Mesendoderm (in vitro differentiated cells): ENCODE data around the gene CARD19.

Source experiments
- DNase-seq: peaks from one replicate; pipeline ENCODE4 v3.0.0; 2013
- H2AK5ac ChIP-seq: 2 replicates; pipeline ENCODE4 v1.6.1; 2013; ENCODE audit warnings: low read length, inconsistent platforms
- H2BK120ac ChIP-seq: 2 replicates; pipeline ENCODE4 v1.6.1; 2013; ENCODE audit warnings: low read depth, mild to moderate bottlenecking, low read length, moderate library complexity, mixed read lengths
- H2BK15ac ChIP-seq: replicated peaks from 2 replicates; pipeline ENCODE4 v1.6.1; 2013; ENCODE audit warnings: low read depth, mild to moderate bottlenecking, moderate library complexity
- H2BK5ac ChIP-seq: 2 replicates; pipeline ENCODE4 v1.6.1; 2013; ENCODE audit warnings: low read length, inconsistent platforms
- H3K18ac ChIP-seq: 2 replicates; pipeline ENCODE4 v1.6.1; 2013; ENCODE audit warnings: mild to moderate bottlenecking, low read length, mixed read lengths
- H3K23ac ChIP-seq: one replicate; pipeline ENCODE4 v1.6.1; 2013; ENCODE audit warnings: low read length
- H3K27ac ChIP-seq: 2 replicates; pipeline ENCODE4 v1.5.1; 2013; ENCODE audit warnings: low read depth, mild to moderate bottlenecking, inconsistent platforms, low read length, moderate library complexity
- H3K27me3 ChIP-seq: 2 replicates; pipeline ENCODE4 v1.6.1; 2013; ENCODE audit warnings: low read length, control low read depth, mild to moderate bottlenecking, inconsistent platforms; ENCODE audit not compliant: insufficient read depth, poor library complexity
- H3K36me3 ChIP-seq: 2 replicates; pipeline ENCODE4 v1.6.1; 2013; ENCODE audit warnings: low read length, inconsistent platforms; ENCODE audit not compliant: control insufficient read depth, insufficient read depth
- H3K4ac ChIP-seq: one replicate; pipeline ENCODE4 v1.6.1; 2013; ENCODE audit warnings: low read depth, mild to moderate bottlenecking, low read length, moderate library complexity
- H3K4me1 ChIP-seq: 2 replicates; pipeline ENCODE4 v1.6.1; 2013; ENCODE audit warnings: low read depth, low read length, inconsistent platforms; ENCODE audit not compliant: control insufficient read depth
- H3K4me2 ChIP-seq: 2 replicates; pipeline ENCODE4 v1.6.1; 2013; ENCODE audit warnings: low read length
- H3K4me3 ChIP-seq: 2 replicates; pipeline ENCODE4 v1.5.1; 2013; ENCODE audit warnings: mild to moderate bottlenecking, low read length
- H3K56ac ChIP-seq: one replicate; pipeline ENCODE4 v1.6.1; 2013; ENCODE audit warnings: low read length
- H3K79me1 ChIP-seq: 2 replicates; pipeline ENCODE4 v1.6.1; 2013; ENCODE audit warnings: low read length, inconsistent platforms
- H3K79me2 ChIP-seq: 2 replicates; pipeline ENCODE4 v1.6.1; 2013; ENCODE audit warnings: mild to moderate bottlenecking, low read length; ENCODE audit not compliant: control insufficient read depth, insufficient read depth
- H3K9ac ChIP-seq: 2 replicates; pipeline ENCODE4 v1.6.1; 2013; ENCODE audit warnings: low read length, inconsistent platforms
- H4K5ac ChIP-seq: one replicate; pipeline ENCODE4 v1.6.1; 2013; ENCODE audit warnings: low read length
- H4K8ac ChIP-seq: one replicate; pipeline ENCODE4 v1.6.1; 2013; ENCODE audit warnings: low read depth, mild to moderate bottlenecking, control low read depth, low read length, moderate library complexity
- WGBS: extraction: QIAGEN DNeasy Blood & Tissue Kit; methylation state at CpG from one replicate; pipeline ENCODE4 v1.1.7; 2013; ENCODE audit warnings: low lambda C conversion rate, missing lambda C conversion rate; ENCODE audit not compliant: insufficient coverage; ENCODE audit errors: extremely low coverage; 5-methylcytosine and 5-hydroxymethylcytosine counted together

CARD19 gene

DNA sequence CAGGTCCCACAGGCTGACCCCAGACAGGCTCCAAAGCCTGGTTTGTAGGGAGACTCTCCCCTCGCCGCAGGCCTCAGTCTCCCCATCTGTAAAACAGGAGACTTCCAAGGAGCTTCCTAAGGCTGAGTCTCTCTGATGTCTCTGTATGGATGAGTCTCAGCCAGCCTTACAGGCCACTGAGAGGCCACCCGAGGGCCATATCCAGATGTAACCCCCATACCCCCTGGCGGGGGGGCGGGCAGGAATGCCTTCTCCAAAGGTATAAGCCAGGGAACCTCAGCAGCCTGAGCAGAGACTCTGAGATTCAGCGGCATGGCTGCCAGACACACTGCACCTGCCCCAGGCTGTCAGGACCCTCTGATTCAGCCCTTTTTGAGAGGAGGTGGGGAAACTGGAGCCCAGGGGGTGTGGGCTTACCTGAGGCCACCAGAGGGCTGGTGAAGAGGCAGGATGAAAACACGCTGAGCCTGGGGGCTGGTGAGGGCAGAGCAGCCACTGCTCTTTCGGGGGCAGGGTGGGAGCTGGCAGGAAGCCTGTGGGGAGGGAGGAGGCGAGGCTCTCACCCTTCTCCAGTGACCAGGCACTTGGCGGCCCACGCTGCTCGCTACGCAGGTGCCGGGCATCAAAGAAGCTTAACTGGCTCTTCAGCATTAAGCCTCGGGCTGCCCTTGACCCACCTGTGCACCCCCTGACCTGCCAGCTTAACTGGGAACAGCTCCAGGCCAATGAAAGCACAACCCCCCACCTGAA lies 43.1 kb upstream of the CARD19 start:
- Histone ChIP-seq H3K56ac (no peak overlapping the region), H3K4me1 (peaks cover 2% of the 10 kb centered on the region), H3K4me3 (no peak overlapping the region), H3K4me2 (no peak overlapping the region), H3K79me1 (no peaks in the 10 kb centered on the region), H3K9ac (no peak overlapping the region), H3K36me3 (no peaks in the 10 kb centered on the region), H2AK5ac (no peak overlapping the region), H4K5ac (no peak overlapping the region), H3K27me3 (no peaks in the 10 kb centered on the region), H3K4ac (no peak overlapping the region), H3K18ac (no peak overlapping the region), H2BK15ac (no peak overlapping the region), H4K8ac (no peak overlapping the region), H2BK120ac (no peak overlapping the region), H3K27ac (no peak overlapping the region), H3K79me2 (no peaks in the 10 kb centered on the region), H2BK5ac (no peak overlapping the region), H3K23ac (no peak overlapping the region)
- no CpG with 5 or more reads among the region's 15 CpGs for WGBS
- peak; percentile 56 for DNase-seq

DNA sequence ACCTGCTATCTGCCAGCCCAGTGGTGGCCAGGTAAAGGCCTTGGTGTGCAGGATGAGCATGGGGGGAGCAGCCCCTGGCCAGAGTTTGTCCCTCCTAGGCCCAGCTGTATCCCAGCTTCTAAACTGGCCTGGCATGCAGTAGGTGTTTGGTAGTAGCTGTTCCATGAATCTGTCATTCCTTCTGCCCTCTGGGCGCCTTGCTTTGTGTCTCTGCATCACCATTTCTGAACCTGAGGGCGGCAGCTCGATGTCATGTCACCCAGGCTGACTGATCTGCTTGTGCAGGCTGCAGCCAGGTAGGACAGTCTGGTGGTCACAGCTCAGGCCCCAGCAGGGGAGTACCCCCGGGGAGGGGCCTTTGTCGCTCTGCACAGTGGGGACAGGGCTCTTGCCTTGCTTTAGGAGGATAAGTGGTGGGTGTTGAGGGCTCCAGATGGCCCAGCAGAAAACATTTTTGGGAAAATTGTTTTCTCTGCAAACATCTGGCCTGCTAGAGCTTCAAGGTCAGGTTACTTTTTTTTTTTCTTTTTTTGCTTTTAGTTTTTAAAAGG lies 42.2 kb upstream of the CARD19 start:
- Histone ChIP-seq H2BK5ac (no peak overlapping the region), H4K5ac (no peak overlapping the region), H3K36me3 (no peaks in the 10 kb centered on the region), H2BK15ac (no peak overlapping the region), H2AK5ac (no peak overlapping the region), H4K8ac (no peak overlapping the region), H3K23ac (no peak overlapping the region), H3K27ac (no peak overlapping the region), H3K4me3 (no peak overlapping the region), H3K56ac (peak overlapping the region; percentile 17), H2BK120ac (no peak overlapping the region), H3K9ac (no peak overlapping the region), H3K4me2 (no peak overlapping the region), H3K4ac (no peak overlapping the region), H3K18ac (no peak overlapping the region), H3K4me1 (peaks cover 2% of the 10 kb centered on the region), H3K79me2 (no peaks in the 10 kb centered on the region), H3K79me1 (no peaks in the 10 kb centered on the region), H3K27me3 (no peaks in the 10 kb centered on the region)
- DNase-seq: no peak
- no CpG with 5 or more reads among the region's 5 CpGs for WGBS

DNA sequence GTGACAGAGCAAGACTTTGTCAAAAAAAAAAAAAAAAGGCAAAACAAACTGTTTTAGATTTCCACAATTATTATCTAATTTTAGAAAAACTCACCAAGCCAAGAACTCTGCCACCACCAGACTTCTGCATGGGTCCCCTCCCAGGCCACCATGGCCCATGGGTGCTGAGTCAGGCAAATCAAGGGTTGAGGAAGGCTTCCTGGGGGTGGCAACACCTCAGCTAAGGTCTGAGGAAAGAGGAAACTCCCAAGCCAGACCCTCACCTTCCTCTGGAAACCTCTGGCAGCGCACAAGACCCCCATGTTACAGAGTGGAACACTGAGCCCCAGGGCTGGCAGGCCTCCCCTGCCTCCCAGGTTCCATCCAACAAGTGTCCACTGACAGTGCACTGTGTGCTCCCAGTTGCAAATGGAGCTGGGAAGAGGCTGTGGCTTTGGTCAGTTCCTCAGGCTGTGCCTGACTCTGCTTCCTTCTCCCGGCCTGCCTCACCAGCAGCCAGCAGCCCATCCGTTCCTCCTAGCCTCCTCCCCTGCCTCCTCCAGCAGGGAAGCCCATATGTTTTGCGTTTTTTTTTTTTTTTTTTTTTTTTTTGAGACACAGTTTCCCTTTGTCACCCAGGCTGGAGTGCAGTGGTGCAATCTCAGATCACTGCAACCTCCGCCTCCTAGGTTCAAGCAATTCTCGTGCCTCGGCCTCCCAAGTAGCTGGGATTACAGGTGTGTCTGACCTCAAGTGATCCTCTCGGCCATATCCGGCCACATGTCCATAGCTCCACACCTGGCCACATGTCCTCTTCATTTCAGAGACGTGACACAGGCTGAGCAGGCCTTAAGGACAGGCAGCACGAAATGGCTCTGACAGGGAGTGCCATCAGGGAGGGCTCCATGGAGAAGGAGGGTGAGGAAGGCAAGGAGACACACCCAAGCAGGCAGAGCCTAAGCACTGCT lies 41.0 kb upstream of the CARD19 start:
- no peak overlapping the region for H2AK5ac ChIP-seq
- H2BK15ac ChIP-seq: no peak overlapping the region
- H3K79me2 ChIP-seq: no peaks in the 10 kb centered on the region
- no peak overlapping the region for H4K5ac ChIP-seq
- H2BK5ac ChIP-seq: no peak overlapping the region
- no peak overlapping the region for H3K56ac ChIP-seq
- H3K9ac ChIP-seq: no peak overlapping the region
- H3K4me3 ChIP-seq: no peak overlapping the region
- no peaks in the 10 kb centered on the region for H3K79me1 ChIP-seq
- no CpG with 5 or more reads among the region's 11 CpGs for WGBS
- no peak overlapping the region for H3K18ac ChIP-seq
- no peak for DNase-seq
- no peaks in the 10 kb centered on the region for H3K36me3 ChIP-seq
- H3K4ac ChIP-seq: no peak overlapping the region
- H2BK120ac ChIP-seq: no peak overlapping the region
- no peak overlapping the region for H4K8ac ChIP-seq
- H3K4me2 ChIP-seq: no peak overlapping the region
- H3K27me3 ChIP-seq: no peaks in the 10 kb centered on the region
- no peak overlapping the region for H3K27ac ChIP-seq
- H3K23ac ChIP-seq: no peak overlapping the region
- H3K4me1 ChIP-seq: peaks cover 7% of the 10 kb centered on the region

DNA sequence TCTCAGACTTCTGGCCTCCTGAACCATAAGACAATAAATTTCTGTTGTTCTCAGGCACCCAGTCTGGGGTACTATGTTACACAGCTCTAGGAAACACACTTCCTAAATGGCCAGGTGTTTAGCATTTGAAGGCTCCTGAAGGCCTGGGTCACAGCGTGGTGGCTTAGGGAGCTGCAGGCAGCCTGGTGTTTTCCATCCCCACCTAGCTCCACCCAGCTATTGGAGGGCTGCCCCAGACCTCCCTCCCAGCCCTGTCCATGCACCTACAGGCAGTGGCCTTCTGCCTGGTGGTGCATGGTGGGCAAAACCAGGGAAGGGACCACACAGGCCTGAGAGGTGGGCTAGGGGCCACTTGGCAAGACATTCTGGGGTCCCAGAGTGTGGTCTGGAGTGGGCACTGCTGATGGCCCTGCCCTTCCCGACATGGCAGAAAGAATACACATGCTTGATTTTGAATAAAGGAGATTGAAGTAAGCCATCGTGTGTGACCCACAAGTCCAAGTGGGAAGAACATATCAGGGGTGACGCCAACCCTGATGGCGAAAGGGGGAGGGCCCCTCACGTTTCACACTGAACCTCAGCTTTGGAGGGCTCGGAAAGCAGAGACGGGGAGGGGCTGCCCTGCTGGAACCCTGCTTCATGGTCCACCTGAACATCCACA lies 38.8 kb upstream of the CARD19 start:
- no peak overlapping the region for H2BK15ac ChIP-seq
- no peak overlapping the region for H2BK120ac ChIP-seq
- no peaks in the 10 kb centered on the region for H3K79me2 ChIP-seq
- H3K9ac ChIP-seq: no peak overlapping the region
- no peak overlapping the region for H4K5ac ChIP-seq
- no peak overlapping the region for H3K18ac ChIP-seq
- H3K56ac ChIP-seq: no peak overlapping the region
- no peak overlapping the region for H2BK5ac ChIP-seq
- no peak overlapping the region for H3K4me3 ChIP-seq
- no peak overlapping the region for H3K23ac ChIP-seq
- H3K27ac ChIP-seq: no peak overlapping the region
- no peak overlapping the region for H2AK5ac ChIP-seq
- peaks cover 11% of the 10 kb centered on the region for H3K4me1 ChIP-seq
- DNase-seq: no peak
- no peaks in the 10 kb centered on the region for H3K79me1 ChIP-seq
- H3K4me2 ChIP-seq: no peak overlapping the region
- no peaks in the 10 kb centered on the region for H3K27me3 ChIP-seq
- no CpG with 5 or more reads among the region's 8 CpGs for WGBS
- H3K4ac ChIP-seq: no peak overlapping the region
- H3K36me3 ChIP-seq: no peaks in the 10 kb centered on the region
- no peak overlapping the region for H4K8ac ChIP-seq

DNA sequence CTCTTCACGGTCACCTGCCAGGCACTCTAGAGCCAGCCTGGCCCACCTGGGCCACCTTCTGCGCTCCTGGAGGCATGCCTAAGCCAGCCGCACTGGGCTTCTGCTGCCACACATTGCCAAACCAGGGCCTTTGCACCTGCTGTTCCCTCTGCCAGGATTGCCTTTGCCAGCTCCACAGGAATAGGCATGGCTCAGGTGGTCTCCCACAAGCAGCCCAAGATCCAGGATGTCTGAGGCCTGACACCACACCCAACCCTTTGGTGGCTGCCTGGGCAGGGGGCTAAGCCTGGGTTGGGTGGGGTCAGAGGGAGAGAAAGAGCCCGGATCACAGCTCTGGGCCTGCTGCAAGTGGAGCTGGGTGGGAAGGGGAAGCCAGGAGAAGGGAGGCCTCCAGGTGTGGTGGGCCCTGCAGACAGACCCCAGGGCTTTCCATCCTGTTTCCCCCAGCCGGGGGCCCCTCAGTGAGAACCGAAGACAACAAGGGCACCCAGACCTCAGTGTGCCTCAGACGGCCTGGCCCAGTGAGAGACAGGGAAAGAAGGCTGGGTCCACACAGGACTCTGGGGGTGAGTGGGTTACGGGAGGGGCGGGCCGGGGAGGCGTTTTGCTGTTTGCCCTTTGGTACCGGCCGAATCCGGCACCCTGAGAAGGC lies 38.2 kb upstream of the CARD19 start:
- no CpG with 5 or more reads among the region's 14 CpGs for WGBS
- H4K8ac ChIP-seq: no peak overlapping the region
- no peaks in the 10 kb centered on the region for H3K79me1 ChIP-seq
- no peak overlapping the region for H3K27ac ChIP-seq
- peaks cover 10% of the 10 kb centered on the region for H3K4me1 ChIP-seq
- no peak for DNase-seq
- H3K9ac ChIP-seq: peak overlapping the region; percentile 59
- no peak overlapping the region for H3K4me2 ChIP-seq
- H3K18ac ChIP-seq: peak overlapping the region; percentile 69
- no peak overlapping the region for H2BK15ac ChIP-seq
- H3K36me3 ChIP-seq: no peaks in the 10 kb centered on the region
- no peak overlapping the region for H3K4ac ChIP-seq
- H2AK5ac ChIP-seq: no peak overlapping the region
- no peaks in the 10 kb centered on the region for H3K27me3 ChIP-seq
- no peak overlapping the region for H4K5ac ChIP-seq
- H3K4me3 ChIP-seq: no peak overlapping the region
- peak overlapping the region; percentile 86 for H3K56ac ChIP-seq
- no peak overlapping the region for H3K23ac ChIP-seq
- no peak overlapping the region for H2BK120ac ChIP-seq
- H3K79me2 ChIP-seq: no peaks in the 10 kb centered on the region
- no peak overlapping the region for H2BK5ac ChIP-seq
